ENCODE data around the gene FZD4.
"Not testable (repeated sequence)": the region's sequence is repeated elsewhere in the genome, so short reads cannot be mapped to it uniquely, and the experiment has no call there.

The FZD4 gene

DNA sequence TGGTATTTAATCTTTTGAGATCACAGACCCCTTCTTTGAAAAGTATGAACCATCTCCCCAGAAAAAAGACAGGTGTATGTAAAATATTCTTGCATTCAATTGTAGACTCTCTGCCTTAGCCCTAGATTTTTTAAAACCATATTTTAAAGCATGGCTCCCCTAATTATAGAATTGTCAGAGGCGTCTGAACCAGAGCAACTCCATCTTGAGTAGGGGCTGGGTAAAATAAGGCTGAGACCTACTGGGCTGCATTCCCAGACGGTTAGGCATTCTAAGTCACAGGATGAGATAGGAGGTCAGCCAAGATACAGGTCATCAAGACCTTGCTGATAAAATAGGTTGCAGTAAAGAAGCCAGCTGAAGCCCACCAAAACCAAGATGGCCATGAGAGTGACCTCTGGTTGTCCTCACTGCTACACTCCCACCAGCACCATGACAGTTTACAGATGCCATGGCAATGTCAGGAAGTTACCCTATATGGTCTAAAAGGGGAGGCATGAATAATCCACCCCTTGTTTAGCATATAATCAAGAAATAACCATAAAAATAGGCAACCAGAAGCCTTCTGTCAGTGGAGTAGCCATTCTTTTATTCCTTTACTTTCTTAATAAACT is 17.9 kb downstream of the FZD4 start:
- DNase-seq = not testable (repeated sequence)

- DNase-seq = no peak
These were observed 20.1 kb downstream of the FZD4 start for GRCh38 chr11:86934926-86935579.

DNA sequence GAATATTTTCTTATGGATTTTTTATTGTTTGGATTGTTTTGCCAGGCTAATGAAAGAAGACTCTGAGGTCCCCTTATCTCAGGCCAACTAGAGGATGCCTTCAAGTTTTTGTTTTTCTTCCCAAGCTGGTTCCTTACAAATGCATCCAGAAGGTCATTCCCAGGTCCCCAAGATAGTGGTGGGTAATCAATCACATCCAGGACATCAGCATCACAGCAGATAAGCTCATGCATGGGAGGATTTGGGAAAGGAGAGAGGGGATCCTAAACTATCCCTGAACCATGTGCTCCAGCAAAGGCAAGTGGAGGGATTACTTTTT is 20.7 kb downstream of the FZD4 start:
- DNase-seq = no peak

DNA sequence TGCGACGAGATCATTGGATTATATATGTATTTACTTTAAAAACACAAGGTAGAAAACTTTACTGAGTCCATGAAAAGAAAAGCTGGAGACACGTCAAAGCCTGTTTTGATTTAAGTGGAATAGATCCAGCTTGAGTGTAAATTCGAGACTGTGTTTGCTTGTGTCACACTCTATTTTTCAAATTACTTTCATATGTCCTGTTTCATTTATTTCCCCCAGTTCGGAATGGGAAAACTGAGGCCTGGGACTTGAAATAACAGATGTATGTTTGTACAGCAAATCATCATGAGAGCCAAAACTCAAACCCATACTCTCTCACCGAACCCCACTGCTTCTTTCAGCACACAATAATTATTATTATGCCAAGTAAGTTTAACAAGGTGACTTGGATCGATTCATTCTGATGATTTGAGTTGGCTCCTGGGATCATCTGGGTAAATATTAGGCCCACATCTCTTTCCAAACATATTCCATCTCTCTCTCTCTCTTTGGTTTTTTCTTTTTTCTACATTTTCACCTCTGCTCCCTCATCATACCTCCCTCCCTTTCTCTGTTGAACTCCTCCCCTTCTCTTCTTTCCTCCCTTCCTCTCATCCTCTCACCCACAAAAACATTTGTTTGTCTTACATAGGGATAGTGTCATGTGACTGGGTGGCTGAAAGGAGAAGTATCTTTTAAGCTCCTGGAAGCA is 21.2 kb downstream of the FZD4 start:
- DNase-seq = no peak

- no peak for DNase-seq
These were observed 22.0 kb downstream of the FZD4 start for GRCh38 chr11:86932924-86933875.

DNA sequence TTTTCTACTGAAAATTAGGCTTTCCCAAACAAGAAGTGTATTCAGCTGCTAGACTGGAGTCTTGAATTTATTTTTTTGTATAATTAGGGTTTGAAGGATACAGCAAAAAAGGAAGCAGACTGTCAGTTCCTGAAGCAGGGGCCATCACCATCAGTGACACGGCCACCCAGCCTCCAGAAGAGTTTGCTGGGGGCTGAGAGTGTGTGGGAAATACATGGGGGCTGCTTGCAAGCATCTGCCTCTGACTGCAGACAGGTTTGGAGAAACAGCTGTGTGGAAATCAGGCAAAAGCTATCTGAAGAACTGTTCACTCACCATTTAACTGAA is 23.0 kb downstream of the FZD4 start:
- DNase-seq = no peak

- DNase-seq = peak; percentile 35
These were observed 23.5 kb downstream of the FZD4 start for GRCh38 chr11:86931548-86932258.

DNA sequence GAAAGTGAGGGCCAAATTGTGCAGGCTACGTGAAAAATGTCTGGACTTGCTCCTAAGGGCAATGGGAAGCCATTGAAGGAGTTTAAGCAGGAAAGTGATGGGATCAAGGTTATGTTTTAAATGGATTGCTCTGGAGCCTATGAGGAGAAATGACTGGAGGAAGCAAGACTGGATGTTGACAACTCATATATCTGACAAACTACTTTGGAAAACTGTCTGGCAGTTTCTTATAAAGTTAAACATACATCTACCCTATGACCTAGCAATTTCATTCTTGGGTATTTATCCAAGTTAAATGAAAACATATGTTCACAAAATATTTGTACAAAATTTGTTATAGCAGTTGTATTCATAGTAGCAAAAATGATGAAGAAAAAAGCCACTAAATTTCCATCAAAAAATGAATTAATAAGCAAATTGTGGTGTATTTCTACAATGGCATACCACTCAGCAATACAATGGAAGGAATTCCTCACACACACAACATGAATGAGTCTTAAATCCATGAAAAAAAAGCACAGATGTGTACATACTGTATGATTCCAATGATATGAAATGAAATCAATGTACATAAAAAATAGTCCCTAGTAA is 24.1 kb downstream of the FZD4 start:
- DNase-seq = no peak

DNA sequence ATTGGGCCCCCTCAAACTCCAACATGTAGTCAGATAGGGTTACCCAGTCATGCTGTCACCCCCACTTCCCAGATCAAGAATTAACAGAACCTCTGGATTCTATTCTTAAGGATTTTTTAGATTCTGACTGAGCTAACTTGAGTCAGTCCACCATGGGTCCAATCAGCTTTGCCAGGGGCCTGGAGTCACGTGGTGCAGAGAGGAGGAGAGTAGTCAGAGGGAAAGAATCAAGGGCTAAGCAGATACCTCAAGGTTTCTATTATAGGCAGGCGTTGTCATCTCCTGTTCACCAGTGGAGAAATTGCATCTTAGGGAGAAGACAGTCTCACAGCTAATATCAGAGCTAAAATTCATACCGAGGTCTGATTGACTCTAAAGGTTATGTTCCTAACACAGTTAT is 28.2 kb downstream of the FZD4 start:
- no peak for DNase-seq

- DNase-seq = no peak
These were observed 31.0 kb downstream of the FZD4 start for GRCh38 chr11:86923999-86924766.

DNA sequence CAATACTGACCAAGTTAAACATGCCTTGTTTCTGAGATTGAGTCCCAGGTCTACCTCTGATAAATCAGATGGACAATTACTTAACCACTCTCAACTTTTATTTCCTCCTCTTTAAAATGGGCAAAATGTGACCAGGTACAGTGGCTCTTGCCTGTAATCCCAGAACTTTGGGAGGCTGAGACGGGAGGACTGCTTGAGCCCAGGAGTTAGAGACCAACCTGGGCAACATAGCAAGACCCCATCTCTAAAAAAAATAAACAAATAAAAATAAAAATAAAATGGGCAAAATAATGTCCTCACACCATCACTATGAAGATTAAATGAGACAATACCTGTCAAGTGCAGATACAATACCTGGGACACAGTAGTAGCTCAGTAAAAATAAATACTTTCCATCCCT is 33.0 kb downstream of the FZD4 start:
- DNase-seq = no peak

DNA sequence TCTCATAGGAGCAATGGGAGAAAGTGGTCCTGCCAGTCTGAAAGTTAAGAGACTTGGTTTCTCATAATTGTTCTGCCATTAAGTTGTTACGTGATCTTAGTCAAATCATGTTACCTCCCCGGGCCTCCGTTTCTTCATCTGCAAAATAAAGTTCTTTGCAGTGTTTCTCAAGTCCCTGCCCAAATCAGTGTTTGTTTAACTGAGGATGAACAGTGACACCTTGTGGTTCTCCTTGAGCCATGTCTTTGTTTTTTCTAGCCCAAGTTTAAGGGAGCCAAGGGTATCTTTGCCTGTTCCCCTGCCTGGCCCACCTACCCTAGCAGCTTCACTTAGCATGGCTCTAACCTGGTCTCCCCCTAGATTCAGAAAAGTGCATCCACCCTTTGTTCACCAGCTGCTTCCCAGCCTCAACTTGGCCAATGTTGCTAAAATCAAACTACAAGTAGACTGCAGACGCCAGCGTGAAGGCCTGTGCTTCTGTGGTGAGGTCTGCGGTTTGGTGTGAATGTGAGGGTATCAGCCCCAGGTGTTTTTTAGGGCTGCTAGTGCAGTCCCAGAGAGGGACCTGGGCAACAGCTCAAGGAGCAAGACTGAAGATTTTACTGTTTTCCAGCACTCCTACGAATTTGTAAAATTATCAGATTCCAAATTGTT is 35.5 kb downstream of the FZD4 start:
- DNase-seq = no peak

DNA sequence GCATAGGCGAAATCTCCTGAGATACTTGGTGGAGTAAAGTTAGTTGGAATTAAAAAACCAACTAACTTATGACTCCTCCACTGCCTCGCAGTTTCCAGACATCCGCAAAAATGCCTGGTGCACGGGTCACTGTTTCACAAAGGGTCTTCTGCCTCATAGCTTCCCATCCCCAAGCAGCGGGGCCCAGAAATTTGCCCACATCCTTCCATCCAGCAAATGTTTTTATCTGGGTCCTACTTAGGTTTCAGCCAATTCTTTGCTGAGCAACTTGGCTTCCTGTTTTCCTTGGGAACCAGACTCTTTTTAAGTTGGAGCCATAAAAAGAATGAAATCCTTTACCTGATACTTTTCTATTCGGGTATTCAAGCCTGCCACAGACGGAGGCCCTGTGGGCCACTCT is 36.2 kb downstream of the FZD4 start:
- no peak for DNase-seq

DNA sequence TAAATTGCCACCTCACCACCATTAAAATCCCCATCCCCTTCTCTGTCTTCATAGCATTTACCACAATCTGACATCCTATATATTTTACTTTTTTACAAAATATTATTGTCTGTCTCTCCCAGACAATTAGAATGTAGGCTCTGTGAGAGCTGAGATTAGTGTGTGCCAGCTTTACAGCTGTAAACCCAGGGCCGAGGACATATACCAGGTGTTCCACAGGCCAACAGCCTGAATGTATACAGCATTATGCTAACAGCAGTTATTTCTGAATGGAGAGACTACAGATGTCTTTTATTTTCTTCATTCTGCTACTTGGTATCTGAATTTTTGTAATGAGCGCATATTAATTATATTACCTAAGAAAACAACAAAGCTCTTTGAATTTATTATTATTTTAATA is 36.7 kb downstream of the FZD4 start:
- no peak for DNase-seq

DNA sequence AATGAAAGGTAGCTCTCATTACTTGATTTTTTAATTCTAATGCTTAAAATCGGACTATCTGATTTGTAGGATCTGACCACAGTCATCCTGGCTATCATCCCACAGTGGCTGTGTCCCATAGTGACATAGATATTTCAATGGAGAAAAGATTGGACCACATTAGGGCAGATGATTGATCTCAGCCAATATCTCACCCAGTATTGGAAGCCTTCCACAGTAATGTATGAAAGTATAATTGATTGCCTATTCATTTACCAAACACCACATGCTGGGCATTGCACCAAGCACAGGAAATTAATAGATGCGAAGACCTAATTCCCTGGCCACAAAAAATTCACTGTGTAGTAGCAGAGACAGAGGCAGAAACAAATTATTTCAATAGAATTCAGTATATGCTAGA is 37.6 kb downstream of the FZD4 start:
- no peak for DNase-seq

- no peak for DNase-seq
These were observed 38.9 kb downstream of the FZD4 start for GRCh38 chr11:86916330-86916729.

GRCh38 chr11:86915850-86916249 is 39.3 kb downstream of the FZD4 start:
- not testable (repeated sequence) for DNase-seq

DNA sequence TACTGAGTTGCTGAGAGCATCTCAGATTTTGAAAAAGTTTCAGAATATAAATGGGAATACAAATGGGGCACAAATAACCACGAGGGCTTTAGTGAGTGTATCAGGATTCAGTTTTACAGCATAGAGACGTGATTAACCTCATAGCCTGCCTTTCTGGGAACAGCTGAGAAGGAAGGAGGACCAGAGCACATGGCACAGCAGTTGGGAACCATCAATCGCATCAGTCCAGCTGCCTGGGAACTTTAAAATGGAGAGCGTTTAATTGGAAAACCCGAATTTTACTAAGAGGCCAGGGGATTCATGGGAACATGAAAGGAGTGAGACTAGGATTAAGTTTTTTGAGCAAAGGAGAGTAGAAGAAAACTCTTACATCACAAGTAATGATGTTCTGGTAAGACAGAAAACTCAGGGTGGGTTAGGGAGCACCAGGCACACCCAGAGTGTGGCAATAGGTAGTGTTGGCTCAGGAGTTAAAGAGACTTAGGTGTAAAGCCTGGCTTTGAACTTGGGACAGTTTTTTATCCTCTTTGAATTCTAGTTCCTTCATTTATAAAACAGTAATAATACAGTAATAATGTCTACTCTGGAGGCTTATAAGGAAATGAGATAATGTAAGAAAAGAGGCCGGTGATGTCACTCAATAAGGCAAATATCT is 40.2 kb downstream of the FZD4 start:
- no peak for DNase-seq

DNA sequence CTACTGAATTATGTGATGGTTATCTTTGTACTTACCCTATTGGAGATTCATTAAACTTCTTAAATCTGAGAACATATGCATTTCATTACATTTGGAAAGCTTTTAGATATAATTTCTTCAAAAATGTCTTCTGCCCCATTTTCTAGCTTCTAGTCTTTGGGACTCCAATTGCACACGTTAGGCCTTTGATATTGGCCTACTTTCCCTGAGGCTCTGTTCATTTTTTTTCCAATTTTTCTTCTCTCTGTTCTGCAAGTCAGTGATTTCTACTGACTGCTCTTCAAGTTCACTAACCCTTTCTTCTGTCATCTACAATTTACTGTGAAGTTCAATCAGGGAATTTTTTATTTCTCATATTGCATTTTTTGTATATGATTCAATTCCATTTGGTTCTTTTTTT is 43.0 kb downstream of the FZD4 start:
- no peak for DNase-seq

GRCh38 chr11:86910592-86910991 is 44.6 kb downstream of the FZD4 start:
- no peak for DNase-seq

DNA sequence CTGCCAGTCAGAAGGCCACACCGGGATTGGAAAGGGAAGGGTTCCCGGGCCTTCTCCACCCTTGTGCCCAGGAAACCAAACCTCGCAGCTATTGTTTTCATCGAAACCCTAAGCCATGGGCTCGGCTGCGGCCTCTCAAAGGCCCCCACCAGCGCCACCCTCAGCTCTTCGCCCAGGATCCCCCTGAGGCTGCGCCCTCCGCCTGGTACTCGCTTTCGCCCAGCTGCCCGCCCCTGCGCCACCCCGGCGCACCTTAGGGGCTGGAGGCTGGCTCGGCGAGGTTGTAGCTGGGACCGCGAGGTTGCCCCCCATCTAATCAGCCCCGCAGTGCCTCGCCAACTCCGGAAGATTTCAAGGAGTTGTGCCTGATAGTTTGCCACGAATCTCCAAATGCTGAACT is 49.0 kb downstream of the FZD4 start:
- no peak for DNase-seq
